Breast epithelium (tissue), 3 donors: ENCODE measurements around the gene MTRFR.

Experiments
- POLR2A ChIP-seq: fragments of 450-650 bp; IDR thresholded peaks from one replicate; pipeline ENCODE4 v1.6.1; 2016; ENCODE audit warnings: antibody characterized with exemption, mild to moderate bottlenecking, moderate library complexity
- TF ChIP-seq, protein P1 (sequence below), 3 donors: fragments of 450-650 bp; IDR thresholded peaks; one replicate each; pipeline ENCODE4 v1.5.1; 2016 to 2017; ENCODE audit warnings: antibody characterized with exemption in 3 of 3, mild to moderate bottlenecking in 3 of 3, moderate library complexity in 3 of 3

DNA sequence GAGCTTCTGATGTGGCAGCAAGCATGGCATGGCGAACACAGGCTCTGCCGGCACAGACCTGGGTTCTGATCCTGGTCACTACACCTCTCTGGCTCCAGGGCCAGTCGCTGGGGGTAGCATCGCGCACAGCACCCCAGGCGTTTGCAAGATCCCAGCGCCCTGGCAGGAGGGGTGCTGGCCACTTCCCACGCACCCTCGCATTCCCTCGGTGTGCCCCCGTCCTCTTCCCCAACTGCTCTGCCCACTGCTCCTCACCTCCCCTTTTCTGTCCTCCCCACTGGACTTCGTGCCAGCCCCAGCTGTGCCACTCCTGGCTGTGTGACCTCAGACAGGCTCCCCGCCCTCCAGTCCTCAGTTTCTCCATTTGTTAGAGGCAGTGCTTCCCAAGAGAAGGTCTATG lies 35.6 kb downstream of the MTRFR start:
- TF ChIP-seq, protein P1, sequence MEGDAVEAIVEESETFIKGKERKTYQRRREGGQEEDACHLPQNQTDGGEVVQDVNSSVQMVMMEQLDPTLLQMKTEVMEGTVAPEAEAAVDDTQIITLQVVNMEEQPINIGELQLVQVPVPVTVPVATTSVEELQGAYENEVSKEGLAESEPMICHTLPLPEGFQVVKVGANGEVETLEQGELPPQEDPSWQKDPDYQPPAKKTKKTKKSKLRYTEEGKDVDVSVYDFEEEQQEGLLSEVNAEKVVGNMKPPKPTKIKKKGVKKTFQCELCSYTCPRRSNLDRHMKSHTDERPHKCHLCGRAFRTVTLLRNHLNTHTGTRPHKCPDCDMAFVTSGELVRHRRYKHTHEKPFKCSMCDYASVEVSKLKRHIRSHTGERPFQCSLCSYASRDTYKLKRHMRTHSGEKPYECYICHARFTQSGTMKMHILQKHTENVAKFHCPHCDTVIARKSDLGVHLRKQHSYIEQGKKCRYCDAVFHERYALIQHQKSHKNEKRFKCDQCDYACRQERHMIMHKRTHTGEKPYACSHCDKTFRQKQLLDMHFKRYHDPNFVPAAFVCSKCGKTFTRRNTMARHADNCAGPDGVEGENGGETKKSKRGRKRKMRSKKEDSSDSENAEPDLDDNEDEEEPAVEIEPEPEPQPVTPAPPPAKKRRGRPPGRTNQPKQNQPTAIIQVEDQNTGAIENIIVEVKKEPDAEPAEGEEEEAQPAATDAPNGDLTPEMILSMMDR (IDR thresholded peaks at IDR 0.05) = no peak
- TF ChIP-seq POLR2A = no peak
